CD4-positive, alpha-beta T cell treated with Interleukin-4 for 4 hours (primary cell): Measurements from ENCODE around the gene FPR2.
"Not testable (repeated sequence)": the region's sequence is repeated elsewhere in the genome, so short reads cannot be mapped to it uniquely, and the experiment has no call there.

ENCODE experiments used
- DNase-seq: peaks from one replicate; pipeline ENCODE4 v3.0.0-alpha.2; 2020

The FPR2 gene, protein sequence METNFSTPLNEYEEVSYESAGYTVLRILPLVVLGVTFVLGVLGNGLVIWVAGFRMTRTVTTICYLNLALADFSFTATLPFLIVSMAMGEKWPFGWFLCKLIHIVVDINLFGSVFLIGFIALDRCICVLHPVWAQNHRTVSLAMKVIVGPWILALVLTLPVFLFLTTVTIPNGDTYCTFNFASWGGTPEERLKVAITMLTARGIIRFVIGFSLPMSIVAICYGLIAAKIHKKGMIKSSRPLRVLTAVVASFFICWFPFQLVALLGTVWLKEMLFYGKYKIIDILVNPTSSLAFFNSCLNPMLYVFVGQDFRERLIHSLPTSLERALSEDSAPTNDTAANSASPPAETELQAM

GRCh38 chr19:51760697-51761356, at the start of gene FPR2:
Gene FPR2, plus strand, starts transcription at chr19:51761180. Its CDS starts 7,479 bp downstream, at chr19:51768659.
- DNase-seq = no peak

GRCh38 chr19:51711702-51712101, 49.3 kb upstream of the FPR2 start:
- no peak for DNase-seq

DNA sequence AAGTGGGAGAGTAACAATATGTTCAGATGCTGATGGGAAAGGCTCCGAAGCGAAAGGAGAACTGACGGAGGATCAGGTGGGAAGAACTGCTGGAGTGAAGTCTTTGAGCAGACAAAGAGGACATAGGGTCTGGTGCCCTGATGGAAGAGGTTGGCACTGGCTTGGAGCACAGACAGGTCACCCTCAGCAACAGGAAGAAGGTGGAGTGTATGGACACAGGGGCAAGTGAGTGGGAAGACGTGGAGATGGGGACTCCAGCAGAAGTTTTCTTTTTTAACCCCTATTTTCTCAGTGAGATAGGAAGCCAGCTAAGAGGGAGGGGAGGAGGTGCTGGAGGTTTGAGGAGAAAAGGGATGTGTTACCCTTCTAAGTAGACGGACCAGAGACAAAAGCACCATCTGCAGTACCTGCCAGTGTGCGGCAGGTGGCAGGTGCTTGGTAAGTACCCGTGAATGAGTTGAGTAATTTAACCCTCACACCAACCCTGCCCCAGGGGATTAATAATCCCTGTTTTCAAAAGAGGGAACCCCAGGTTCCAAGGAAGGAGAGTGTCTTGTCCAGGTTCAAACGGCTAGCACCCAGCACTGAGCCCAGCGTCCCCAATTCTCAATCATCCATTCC, 48.4 kb upstream of the FPR2 start:
- DNase-seq = no peak

GRCh38 chr19:51713319-51714285, 47.4 kb upstream of the FPR2 start:
- no peak for DNase-seq

DNA sequence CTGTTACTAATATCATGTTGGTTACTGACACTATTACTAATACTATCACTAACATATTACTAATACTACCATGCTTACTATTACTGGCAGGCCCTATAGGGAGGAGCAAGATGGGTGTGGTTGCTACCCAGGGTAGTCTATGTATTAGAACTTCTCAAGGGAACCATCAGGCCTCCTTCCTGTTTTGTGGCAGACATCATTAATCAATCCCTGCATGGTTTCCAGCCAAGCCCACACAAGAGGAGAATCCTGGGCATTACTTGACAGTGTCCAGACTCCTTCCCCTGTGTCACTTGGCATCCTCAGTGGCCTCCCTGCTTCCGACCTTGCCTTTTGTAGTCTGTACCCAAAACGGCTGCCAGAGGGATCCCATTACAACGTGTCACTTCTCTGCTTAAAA, 46.1 kb upstream of the FPR2 start:
- no peak for DNase-seq

DNA sequence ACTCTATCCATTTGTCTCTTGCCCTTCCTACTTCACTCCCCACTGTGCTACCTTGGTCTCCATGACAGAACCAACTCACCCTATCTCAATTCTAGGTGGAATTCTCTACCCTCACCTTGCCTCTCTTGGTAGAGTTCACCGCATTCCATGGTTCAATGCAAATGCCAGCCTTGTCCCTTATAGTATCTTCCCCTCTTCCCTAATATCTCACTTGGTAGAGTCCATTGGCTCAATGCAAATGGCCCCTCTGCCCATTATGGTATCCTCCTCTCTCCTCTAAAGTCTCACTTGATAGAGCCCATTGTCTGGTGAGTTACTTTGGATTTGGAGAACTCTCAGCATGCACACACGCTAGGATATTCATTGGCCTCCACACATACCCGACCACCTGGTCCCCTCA, 45.1 kb upstream of the FPR2 start:
- DNase-seq = no peak

GRCh38 chr19:51716925-51717324, 44.1 kb upstream of the FPR2 start:
- DNase-seq = no peak

DNA sequence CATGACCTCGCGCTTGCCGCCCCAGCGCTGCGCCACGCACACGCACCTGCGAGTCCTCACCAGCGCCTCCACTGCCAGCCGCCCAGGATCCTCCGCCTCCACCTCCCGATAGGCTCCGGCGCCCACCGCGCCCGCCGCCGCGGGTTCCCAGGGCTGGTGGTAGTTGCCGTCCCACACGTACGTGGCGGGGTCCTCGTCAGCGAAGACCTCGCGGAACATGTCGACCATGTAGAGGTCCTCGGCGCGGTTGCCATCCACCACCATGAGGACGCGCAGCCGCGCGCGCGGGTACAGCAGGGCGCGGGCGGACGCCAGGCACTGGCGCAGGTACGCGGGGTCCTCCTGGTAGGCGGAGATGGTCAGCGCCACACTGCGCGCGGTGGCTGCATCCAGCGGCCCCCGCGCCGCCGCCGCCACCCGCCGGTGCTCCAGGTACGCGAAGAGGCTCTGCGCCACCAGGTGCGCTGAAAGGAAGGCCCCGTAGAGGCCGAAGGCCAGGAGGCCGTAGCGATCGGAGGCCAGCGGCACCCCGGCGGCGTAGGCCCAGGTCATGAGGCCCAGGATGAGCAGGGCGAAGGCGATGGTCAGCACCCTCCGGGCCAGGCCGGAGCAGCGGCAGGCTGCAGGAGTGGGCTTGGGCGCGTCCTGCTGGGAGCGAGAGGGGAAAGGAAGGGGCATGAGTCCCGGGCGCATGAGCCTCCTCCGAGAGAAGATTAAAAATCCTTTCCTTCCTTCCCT, 41.6 kb upstream of the FPR2 start:
- DNase-seq = no peak

- no peak for DNase-seq
Observed at GRCh38 chr19:51721905-51722304, 39.1 kb upstream of the FPR2 start.

DNA sequence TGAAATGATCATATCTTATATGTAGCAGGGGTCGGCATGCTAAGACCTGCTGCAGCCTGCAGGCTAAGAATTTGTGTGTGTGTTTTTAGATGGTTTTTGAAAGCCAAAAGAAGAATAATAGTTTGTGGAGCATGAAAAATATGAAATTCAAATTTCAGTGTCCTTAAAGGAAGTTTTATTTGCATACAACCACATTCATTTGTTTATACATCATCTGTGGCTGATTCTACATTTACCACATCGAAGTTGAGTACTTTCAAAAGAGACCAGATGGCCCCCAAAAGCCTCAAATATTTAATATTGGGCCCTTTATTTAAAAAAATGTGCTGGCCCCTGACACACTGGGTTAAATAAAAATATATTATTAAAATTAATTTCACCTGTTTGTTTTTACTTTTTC, 38.5 kb upstream of the FPR2 start:
- DNase-seq = no peak

DNA sequence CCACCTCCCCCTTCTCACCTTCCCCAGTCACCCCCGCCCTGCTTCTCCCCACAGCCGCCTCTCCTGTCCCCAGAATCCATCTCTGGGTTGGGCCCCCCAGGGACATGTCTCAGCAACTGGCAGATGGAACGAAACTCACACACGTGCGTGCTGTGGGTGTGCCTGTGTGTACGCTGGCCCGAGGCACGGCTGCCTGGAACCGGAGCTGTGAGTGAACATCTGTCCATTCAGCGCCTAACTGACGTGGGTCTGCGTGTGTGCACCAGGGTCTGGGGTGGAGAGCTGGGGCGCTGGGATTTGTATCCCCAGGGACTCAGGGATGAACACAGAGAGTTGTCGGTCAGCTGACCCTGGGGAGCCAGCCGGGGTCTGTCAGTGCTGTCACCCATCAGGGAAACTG, 36.4 kb upstream of the FPR2 start:
- no peak for DNase-seq

GRCh38 chr19:51726049-51726448, 34.9 kb upstream of the FPR2 start:
- DNase-seq = no peak

DNA sequence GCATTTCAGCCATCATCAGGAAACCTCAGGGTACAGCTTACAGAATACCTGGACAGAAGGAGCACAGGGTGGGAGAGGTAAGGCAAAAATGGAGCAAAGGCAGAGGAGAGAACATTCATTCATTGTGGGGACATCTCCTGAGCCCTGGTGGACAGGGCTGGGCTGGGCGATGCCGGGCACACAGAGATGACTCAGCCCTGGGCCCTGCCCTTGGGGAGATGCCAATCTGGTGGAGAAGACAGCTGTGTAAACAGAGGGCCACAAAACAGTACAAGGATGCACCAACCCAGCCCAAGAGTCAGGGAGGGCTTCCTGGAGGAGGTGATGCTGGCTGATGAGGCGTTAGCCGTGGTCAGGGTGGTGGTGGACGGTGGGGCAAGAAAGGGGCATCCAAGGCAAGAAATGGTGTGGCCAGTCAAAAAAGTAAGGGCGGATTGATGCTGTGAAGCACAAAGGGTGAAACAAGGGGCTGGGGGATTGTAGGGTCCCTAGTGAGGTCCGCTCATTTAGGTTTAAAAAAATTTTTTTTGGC, 33.6 kb upstream of the FPR2 start:
- no peak for DNase-seq

GRCh38 chr19:51729781-51730180, 31.2 kb upstream of the FPR2 start:
- no peak for DNase-seq

DNA sequence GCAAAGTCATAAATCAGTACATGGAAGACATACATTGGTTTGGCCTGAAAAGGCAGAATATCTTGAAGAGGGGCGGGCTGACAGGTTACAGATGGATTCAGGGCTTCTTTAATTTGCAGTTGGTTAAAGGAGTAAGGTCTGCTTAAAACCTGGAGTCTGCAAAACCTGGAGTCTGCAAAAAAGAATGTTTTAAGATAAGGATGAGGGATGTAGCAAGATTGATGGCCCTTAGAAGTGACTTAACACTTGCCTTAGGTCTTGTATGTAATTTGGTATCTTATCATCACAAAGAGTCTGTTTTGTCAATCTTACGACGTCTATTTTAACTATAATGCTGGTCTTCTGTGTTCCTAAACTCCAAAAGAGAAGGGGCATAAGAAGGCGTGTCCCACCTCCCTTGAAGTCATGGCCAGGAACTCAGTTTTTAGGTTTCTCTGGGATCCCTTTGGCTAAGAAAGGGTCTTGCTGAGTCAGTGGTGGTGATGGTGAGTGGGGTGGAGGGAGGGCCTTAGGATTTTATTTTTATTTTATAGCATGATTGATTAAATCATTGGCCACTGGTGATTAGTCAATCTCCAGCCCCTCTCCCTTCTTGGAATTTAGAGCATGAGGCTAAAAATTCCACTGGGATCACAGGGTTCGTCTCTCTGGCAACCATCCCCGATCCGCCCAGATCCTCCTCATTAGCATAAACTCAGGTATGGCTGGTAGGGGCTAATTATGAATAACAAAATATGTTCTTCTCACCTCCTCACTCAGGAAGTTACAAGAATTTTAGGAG, 27.0 kb upstream of the FPR2 start:
- no peak for DNase-seq

DNA sequence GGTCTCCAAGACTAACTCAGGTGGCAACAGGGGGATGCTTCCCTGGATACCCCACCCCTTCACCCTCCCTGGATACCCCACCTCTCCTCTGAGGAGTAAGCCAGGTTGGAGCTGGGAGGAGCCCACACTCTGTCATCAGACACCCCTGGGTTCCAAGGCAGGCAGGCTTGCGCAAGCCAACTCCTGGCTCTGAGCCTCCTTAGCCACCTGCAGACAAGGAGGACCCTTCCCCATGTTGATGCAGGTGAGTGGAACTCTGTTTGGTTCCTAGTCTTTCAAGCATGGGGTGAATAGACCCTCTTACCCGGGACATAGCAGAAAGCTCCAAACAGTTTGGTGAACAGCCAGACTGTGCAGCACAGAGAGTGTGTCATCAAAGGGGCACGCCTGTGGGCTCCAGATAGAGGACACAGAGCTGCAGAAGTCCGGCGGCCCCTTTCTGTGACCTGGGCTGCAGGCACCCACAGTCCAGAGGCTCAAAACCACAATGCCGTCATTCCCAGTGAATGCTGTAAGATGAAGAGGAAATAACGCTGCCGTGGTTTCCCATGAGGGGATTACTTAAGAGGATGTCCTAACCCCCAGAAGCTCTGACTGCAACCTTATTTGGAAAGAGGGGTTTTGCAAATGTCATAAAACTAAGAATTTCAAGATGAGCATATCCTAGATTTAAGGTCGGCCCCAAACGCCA, 25.1 kb upstream of the FPR2 start:
- DNase-seq = no peak

- DNase-seq = no peak
Observed at GRCh38 chr19:51737389-51737788, 23.6 kb upstream of the FPR2 start.

DNA sequence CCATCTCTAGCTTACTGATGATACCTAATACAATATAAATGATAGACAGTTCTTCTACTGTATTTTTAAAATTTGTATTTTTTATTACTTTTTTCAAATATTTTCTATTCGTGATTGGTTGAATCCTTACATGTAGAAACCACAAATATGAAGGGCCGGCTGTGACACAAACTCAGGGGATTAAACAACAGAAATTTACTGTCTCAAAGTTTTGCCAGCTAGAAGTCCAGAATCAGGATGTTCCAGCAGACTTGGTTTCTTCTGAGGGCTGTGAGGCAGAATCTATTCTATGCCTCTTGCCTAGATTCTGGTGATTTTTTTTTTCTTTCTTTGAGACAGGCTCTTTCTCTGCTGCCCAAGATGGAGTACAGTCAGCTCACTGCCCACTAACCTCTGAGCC, 23.1 kb upstream of the FPR2 start:
- no peak for DNase-seq

GRCh38 chr19:51738523-51738922, 22.5 kb upstream of the FPR2 start:
- DNase-seq = not testable (repeated sequence)

GRCh38 chr19:51739466-51740213, 21.3 kb upstream of the FPR2 start:
- DNase-seq = no peak
